Measurements from ENCODE around the gene ARHGEF9.

Gene ARHGEF9

GRCh38 chrX:63747331-63747730 is 37.7 kb downstream of the ARHGEF9 start:
- peak; percentile 83 for DNase-seq (ENCODE audit: low read depth)
- H3K4me3 ChIP-seq (ENCODE audit: low read depth, low read length): no peak overlapping the region
- no peak for TF ChIP-seq CTCF (conservative IDR thresholded peaks at IDR 0.05; ENCODE audit: low read depth, low read length)

GRCh38 chrX:63746715-63747114 is 38.3 kb downstream of the ARHGEF9 start:
- no peak overlapping the region for H3K4me3 ChIP-seq (ENCODE audit: low read depth, low read length)
- DNase-seq (ENCODE audit: low read depth): no peak
- TF ChIP-seq CTCF (conservative IDR thresholded peaks at IDR 0.05; ENCODE audit: low read depth, low read length): no peak

- no peak for TF ChIP-seq CTCF (conservative IDR thresholded peaks at IDR 0.05; ENCODE audit: low read depth, low read length)
- H3K4me3 ChIP-seq (ENCODE audit: low read depth, low read length): no peak overlapping the region
- no peak for DNase-seq (ENCODE audit: low read depth)
Measured at GRCh38 chrX:63746278-63746677, 38.7 kb downstream of the ARHGEF9 start.

- DNase-seq (ENCODE audit: low read depth): no peak
- TF ChIP-seq CTCF (conservative IDR thresholded peaks at IDR 0.05; ENCODE audit: low read depth, low read length): no peak
- no peak overlapping the region for H3K4me3 ChIP-seq (ENCODE audit: low read depth, low read length)
Measured at GRCh38 chrX:63744850-63745394, 40.1 kb downstream of the ARHGEF9 start.

- no peak for DNase-seq (ENCODE audit: low read depth)
- H3K4me3 ChIP-seq (ENCODE audit: low read depth, low read length): no peak overlapping the region
- TF ChIP-seq CTCF (conservative IDR thresholded peaks at IDR 0.05; ENCODE audit: low read depth, low read length): no peak
Measured at GRCh38 chrX:63743596-63743995, 41.4 kb downstream of the ARHGEF9 start.

GRCh38 chrX:63740382-63740781 is 44.6 kb downstream of the ARHGEF9 start:
- no peak for TF ChIP-seq CTCF (conservative IDR thresholded peaks at IDR 0.05; ENCODE audit: low read depth, low read length)
- no peak for DNase-seq (ENCODE audit: low read depth)
- H3K4me3 ChIP-seq (ENCODE audit: low read depth, low read length): no peak overlapping the region

- DNase-seq (ENCODE audit: low read depth): no peak
- TF ChIP-seq CTCF (conservative IDR thresholded peaks at IDR 0.05; ENCODE audit: low read depth, low read length): no peak
- H3K4me3 ChIP-seq (ENCODE audit: low read depth, low read length): no peak overlapping the region
Measured at GRCh38 chrX:63739885-63740284, 45.1 kb downstream of the ARHGEF9 start.

Measured in choroid plexus epithelial cell (primary cell).